Activated T-cell treated with anti-CD3 and anti-CD28 coated beads, Interleukin-2, amount 50 U/mL, for 4 hours (primary cell): ENCODE results near the gene CD83. TPM values are rescaled to one million over a fixed set of nuclear protein-coding genes. Genes with fewer than 3 reads are reported as not detected.
A peak's percentile ranks its signal among the peaks of the same experiment; 100 is the strongest.
"Not testable (repeated sequence)": the region's sequence is repeated elsewhere in the genome, so short reads cannot be mapped to it uniquely, and the experiment has no call there.

Experiments
- ATAC-seq, 2 donors: fragments of 200-7000 bp; cut with Tn5 transposase; one replicate each; pipeline ENCODE4 v1.10.0; 2021
- DNase-seq: peaks from one replicate; pipeline ENCODE4 v3.0.0-alpha.2; 2020
- H3K27me3 Mint-ChIP-seq: one replicate; pipeline ENCODE4 v1.8.0; 2021; ENCODE audit warnings: low read depth, mixed read lengths
- H3K36me3 Mint-ChIP-seq: one replicate; pipeline ENCODE4 v1.8.0; 2022; ENCODE audit warnings: mixed read lengths; ENCODE audit not compliant: insufficient read depth
- H3K4me1 Mint-ChIP-seq: one replicate; pipeline ENCODE4 v1.8.0; 2021; ENCODE audit warnings: low read depth, mixed read lengths
- H3K4me3 Mint-ChIP-seq: one replicate; pipeline ENCODE4 v1.8.0; 2021; ENCODE audit warnings: mild to moderate bottlenecking, moderate library complexity, mixed read lengths
- H3K9me3 Mint-ChIP-seq: one replicate; pipeline ENCODE4 v1.8.0; 2021; ENCODE audit warnings: mixed read lengths
- total RNA-seq, 3 donors: library from RNA; stranded (reverse); gene quantifications; one replicate each; pipeline ENCODE4 v1.2.1, GENCODE V29; 2021

Gene CD83, protein sequence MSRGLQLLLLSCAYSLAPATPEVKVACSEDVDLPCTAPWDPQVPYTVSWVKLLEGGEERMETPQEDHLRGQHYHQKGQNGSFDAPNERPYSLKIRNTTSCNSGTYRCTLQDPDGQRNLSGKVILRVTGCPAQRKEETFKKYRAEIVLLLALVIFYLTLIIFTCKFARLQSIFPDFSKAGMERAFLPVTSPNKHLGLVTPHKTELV
- total RNA-seq: 10 to 100 TPM; 27.4 to 49.8 (median 27.5) TPM

DNA sequence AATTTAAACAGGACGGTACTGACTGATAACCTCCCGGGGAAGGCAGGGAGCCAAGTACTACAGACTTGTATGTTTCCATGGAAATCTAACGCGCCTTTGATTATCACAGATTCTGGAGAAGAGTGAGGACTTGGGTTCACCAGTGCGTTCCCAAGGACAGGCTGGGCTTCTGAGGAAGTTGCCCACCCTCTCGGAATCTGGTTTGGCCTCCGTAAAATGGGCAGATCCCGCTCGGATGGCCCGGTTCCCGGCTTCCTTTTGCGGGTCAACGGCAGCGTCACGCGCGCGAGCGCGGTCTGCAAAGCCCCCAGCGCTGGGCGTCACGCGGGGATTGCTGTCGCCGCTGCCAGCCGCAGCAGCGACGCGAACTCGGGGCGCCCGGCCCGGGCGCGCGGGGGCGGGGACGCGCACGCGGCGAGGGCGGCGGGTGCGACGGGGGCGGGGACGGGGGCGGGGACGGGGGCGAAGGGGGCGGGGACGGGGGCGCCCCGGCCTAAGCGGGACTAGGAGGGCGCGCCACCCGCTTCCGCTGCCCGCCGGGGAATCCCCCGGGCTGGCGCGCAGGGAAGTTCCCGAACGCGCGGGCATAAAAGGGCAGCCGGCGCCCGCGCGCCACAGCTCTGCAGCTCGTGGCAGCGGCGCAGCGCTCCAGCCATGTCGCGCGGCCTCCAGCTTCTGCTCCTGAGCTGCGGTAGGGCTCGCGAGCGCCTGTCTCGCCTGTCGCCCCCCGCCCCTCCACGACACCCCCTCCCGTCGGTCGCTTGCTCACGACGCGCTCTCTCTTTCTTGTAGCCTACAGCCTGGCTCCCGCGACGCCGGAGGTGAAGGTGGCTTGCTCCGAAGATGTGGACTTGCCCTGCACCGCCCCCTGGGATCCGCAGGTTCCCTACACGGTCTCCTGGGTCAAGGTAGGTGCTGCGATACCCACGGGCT, at the start of gene CD83:
TSS of gene CD83 (plus strand) at position 615 of the 933 bp plus-strand sequence. CDS start at position 655, 40 bp downstream.
- ATAC-seq (peak; percentile 89 to 95), DNase-seq (peak; percentile 83)
- no peaks in the 10 kb centered on the region for H3K27me3 Mint-ChIP-seq
- H3K4me3 Mint-ChIP-seq: peak within 1 kb of the TSS; percentile 91
- peaks cover 19% of the 10 kb centered on the region for H3K36me3 Mint-ChIP-seq
- H3K9me3 Mint-ChIP-seq: no peaks in the 10 kb centered on the region
- peaks cover 43% of the 10 kb centered on the region for H3K4me1 Mint-ChIP-seq

DNA sequence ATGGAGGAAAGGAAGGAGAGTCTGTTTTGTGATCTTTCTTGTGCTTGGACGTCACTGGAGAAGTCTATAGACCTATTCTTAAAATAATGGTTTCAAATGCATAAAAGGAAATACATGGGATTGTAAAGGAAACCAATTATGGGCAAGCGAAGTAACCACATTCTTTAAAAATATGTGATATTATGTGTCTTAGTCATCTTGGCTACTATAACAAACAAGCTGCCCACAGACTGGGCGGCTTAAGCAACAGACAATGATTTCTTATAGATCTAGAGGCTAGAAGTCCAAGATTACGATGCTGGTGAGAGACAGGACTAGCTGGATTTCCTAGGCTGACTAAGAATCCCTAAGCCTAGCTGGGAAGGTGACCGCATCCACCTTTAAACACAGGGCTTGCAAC, 49.4 kb upstream of the CD83 start:
- H3K4me3 Mint-ChIP-seq: no peak overlapping the region

DNA sequence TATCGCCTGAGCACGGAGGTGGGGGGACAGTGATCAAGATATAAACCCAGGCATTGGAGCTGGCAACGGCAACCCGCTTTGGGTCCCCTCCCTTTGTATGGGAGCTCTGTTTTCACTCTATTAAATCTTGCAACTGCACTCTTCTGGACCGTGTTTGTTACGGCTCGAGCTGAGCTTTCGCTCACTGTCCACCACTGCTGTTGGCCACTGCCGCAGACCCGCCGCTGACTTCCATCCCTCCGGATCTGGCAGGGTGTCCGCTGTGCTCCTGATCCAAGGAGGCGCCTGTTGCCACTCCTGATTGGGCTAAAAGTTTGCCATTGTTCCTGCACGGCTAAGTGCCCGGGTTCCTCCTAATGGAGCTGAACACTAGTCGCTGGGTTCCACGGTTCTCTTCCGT, 48.9 kb upstream of the CD83 start:
- Mint-ChIP-seq H3K9me3 (no peaks in the 10 kb centered on the region), H3K4me1 (peaks cover 15% of the 10 kb centered on the region), H3K27me3 (no peaks in the 10 kb centered on the region), H3K36me3 (no peaks in the 10 kb centered on the region), H3K4me3 (no peak overlapping the region)
- ATAC-seq (no peak), DNase-seq (no peak)

More for the DNA sequence above, 49.4 kb upstream of the CD83 start:
- H3K4me1 Mint-ChIP-seq: peaks cover 13% of the 10 kb centered on the region
- no peaks in the 10 kb centered on the region for H3K27me3 Mint-ChIP-seq
- ATAC-seq (no peak), DNase-seq (no peak)
- H3K36me3 Mint-ChIP-seq: no peaks in the 10 kb centered on the region
- H3K9me3 Mint-ChIP-seq: no peaks in the 10 kb centered on the region

DNA sequence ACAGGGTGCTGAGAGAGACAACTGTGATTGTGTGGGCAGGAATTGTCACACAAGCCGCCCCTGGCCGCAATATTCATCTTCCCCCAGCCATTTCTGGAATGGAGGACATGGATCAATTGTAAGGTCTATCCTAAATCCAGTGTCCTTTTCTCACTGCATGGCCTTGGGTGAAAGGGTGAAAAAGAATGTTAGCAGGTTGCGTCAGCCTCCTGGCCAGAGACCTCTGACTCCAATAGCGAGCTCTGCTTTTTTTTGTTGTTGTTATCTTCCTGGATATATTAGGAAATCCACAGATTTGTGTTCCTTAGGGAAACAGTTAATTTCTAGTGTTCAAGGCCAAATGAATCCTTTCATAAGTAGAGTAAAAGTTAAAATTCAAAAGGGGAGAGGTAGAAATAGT, 47.1 kb upstream of the CD83 start:
- H3K36me3 Mint-ChIP-seq: no peaks in the 10 kb centered on the region
- DNase-seq (no peak), ATAC-seq (no peak)
- H3K4me1 Mint-ChIP-seq: peaks cover 32% of the 10 kb centered on the region
- no peaks in the 10 kb centered on the region for H3K9me3 Mint-ChIP-seq
- H3K4me3 Mint-ChIP-seq: no peak overlapping the region
- H3K27me3 Mint-ChIP-seq: no peaks in the 10 kb centered on the region

DNA sequence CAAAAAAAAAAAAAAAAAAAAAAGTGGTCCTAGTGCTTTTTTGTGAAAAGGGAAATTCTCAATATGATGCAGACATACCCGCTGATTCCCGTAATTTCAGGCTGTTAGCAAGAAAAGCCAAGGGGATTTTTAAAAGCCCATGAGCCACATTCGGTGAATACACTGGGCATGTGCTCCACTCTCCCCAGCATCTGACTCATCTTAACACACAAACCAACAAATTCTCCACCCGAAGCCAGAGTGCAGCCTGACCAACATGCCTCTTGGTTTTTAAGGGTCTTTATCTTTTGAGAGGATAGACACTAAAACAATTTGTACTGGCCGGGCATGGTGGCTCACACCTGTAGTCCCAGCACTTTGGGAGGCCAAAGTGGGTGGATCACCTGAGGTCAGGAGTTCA, 45.5 kb upstream of the CD83 start:
- Mint-ChIP-seq H3K27me3 (no peaks in the 10 kb centered on the region), H3K4me1 (peaks cover 35% of the 10 kb centered on the region), H3K36me3 (no peaks in the 10 kb centered on the region), H3K9me3 (no peaks in the 10 kb centered on the region), H3K4me3 (no peak overlapping the region)
- DNase-seq: no peak
- peak in 1 of 2 donors; percentile 58 for ATAC-seq

GRCh38 chr6:14073561-14074354, 43.8 kb upstream of the CD83 start:
- ATAC-seq, DNase-seq, H3K27me3 Mint-ChIP-seq, H3K4me3 Mint-ChIP-seq, H3K36me3 Mint-ChIP-seq, H3K9me3 Mint-ChIP-seq: not testable (repeated sequence)
- peaks cover 38% of the 10 kb centered on the region for H3K4me1 Mint-ChIP-seq

GRCh38 chr6:14074476-14075094, 43.0 kb upstream of the CD83 start:
- H3K4me1 Mint-ChIP-seq: peaks cover 38% of the 10 kb centered on the region
- no peak for DNase-seq
- ATAC-seq: peak; percentile 3 to 24
- H3K27me3 Mint-ChIP-seq: no peaks in the 10 kb centered on the region
- H3K9me3 Mint-ChIP-seq: no peaks in the 10 kb centered on the region
- peak overlapping the region; percentile 66 for H3K4me3 Mint-ChIP-seq
- no peaks in the 10 kb centered on the region for H3K36me3 Mint-ChIP-seq

DNA sequence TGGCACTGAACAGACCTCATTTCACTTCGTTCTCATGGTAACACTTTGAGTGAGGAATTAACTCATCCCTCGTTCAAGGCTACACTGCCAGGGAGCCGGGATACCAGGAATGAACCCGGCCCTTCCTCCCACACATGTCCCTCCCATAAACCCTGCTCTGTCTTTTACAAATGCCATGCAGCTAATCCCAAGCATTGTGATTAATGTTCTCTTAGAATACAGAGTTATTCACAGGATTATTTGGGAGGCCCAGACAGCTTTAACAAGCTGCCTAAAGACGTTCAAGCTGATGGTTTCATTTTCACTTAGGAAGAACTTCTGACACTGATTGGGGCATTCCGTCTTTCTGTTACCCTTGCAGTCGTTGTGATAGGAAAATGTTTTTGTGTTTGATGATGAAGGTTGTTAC, 42.5 kb upstream of the CD83 start:
- H3K36me3 Mint-ChIP-seq: no peaks in the 10 kb centered on the region
- no peaks in the 10 kb centered on the region for H3K9me3 Mint-ChIP-seq
- H3K27me3 Mint-ChIP-seq: no peaks in the 10 kb centered on the region
- ATAC-seq (peak; percentile 87 to 91), DNase-seq (no peak)
- peak overlapping the region; percentile 66 for H3K4me3 Mint-ChIP-seq
- peaks cover 38% of the 10 kb centered on the region for H3K4me1 Mint-ChIP-seq

DNA sequence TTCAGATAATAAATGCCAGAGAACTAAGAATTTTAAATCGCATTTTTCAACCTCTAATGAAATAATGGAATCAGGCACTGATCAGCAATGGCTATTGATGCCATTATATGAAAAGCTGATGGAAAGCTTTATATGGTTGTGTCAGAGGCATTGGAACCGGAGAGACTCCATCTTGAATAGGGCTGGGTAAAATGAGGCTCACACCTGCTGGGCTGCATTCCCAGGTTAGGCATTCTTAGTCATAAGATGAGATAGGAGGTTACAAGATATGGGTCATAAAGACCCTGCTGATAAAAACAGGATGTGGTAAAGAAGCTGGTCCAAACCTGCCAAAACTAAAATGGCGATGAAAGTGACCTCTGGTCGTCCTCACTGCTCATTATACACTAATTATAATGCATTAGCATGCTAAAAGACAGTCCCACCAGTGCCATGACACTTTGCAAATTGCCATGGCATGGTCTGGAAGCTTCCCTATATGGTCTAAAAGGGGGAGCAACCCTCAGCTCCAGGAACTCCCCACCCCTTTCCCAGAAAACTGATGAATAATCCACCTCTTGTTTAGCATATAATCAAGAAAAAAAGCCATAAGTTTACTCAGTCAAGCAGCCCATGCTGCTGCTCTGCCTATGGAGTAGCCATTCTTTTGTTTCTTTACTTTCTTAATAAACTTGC, 40.2 kb upstream of the CD83 start:
- no peak overlapping the region for H3K4me3 Mint-ChIP-seq
- H3K36me3 Mint-ChIP-seq: no peaks in the 10 kb centered on the region
- peaks cover 32% of the 10 kb centered on the region for H3K4me1 Mint-ChIP-seq
- DNase-seq (no peak), ATAC-seq (no peak)
- H3K9me3 Mint-ChIP-seq: no peaks in the 10 kb centered on the region
- no peaks in the 10 kb centered on the region for H3K27me3 Mint-ChIP-seq

DNA sequence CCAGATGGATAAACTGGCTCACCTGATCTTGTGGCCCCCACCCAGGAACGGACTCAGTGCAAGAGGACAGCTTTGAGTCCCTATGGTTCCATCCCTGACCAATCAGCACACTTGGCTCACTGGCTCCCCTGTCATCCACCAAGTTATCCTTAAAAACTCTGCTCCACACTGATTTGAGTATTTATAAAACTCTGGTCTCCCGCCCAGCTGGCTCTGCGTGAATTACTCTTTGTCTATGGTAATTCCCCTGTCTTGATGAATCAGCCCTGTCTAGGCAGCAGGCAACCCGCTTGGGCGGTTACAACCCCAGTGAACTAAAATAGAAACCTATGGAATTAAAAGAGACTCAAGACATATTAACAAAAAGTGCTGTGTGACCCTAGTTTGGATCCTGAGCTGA, 38.1 kb upstream of the CD83 start:
- H3K9me3 Mint-ChIP-seq: no peaks in the 10 kb centered on the region
- DNase-seq: no peak
- peaks cover 23% of the 10 kb centered on the region for H3K4me1 Mint-ChIP-seq
- ATAC-seq: peak; percentile 41 to 58
- no peaks in the 10 kb centered on the region for H3K36me3 Mint-ChIP-seq
- H3K27me3 Mint-ChIP-seq: no peaks in the 10 kb centered on the region
- no peak overlapping the region for H3K4me3 Mint-ChIP-seq

GRCh38 chr6:14079971-14080370, 37.6 kb upstream of the CD83 start:
- H3K9me3 Mint-ChIP-seq: no peaks in the 10 kb centered on the region
- DNase-seq (no peak), ATAC-seq (no peak)
- no peaks in the 10 kb centered on the region for H3K36me3 Mint-ChIP-seq
- H3K4me1 Mint-ChIP-seq: peaks cover 17% of the 10 kb centered on the region
- H3K27me3 Mint-ChIP-seq: no peaks in the 10 kb centered on the region
- H3K4me3 Mint-ChIP-seq: no peak overlapping the region

DNA sequence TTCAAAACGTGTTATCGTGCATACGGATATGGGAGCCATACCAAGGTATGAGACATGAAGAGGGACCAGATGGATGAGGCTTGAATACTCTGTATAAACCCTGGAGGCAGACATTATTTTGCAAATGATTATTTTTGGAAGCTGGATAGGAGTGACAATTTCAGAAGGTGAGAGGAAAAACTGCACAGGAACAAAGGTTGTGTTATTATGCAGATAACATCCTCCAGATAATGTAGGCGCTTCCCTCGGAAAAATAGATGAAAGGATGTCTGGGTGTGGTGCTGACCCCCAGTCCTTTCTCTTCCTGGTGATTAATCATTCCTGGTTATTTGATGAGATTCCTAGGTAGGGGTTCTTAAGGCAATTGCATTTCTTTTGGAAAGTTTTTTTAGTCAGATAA, 36.4 kb upstream of the CD83 start:
- Mint-ChIP-seq H3K27me3 (no peaks in the 10 kb centered on the region), H3K4me3 (no peak overlapping the region), H3K36me3 (no peaks in the 10 kb centered on the region), H3K4me1 (peaks cover 11% of the 10 kb centered on the region), H3K9me3 (no peaks in the 10 kb centered on the region)
- no peak for ATAC-seq
- no peak for DNase-seq

DNA sequence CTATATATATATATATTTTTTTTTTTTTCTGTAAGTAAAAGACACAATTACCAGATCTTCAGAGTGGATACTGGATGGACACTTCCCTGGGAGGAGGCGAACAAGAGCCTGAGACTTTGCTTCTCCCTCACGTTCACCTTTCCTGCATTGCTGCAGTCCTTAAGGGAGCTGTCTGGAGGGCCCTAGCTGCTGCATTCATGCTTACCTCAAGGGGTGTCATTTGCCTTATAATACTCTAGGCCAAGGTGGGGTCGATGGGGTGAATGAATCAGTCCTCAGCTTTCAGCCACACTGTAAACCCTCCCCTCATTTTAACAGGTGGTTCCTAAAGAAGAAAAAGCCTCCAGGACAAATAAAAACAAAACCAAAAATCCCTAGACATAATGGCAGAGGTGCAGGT, 34.8 kb upstream of the CD83 start:
- Mint-ChIP-seq H3K4me3 (no peak overlapping the region), H3K9me3 (no peaks in the 10 kb centered on the region), H3K27me3 (no peaks in the 10 kb centered on the region), H3K36me3 (no peaks in the 10 kb centered on the region), H3K4me1 (peaks cover 4% of the 10 kb centered on the region)
- no peak for DNase-seq
- no peak for ATAC-seq
